RPMI8226 (cell line): ENCODE data around the gene TBXAS1.

Source experiments
- DNase-seq: peaks from one replicate; pipeline ENCODE4 v3.0.0-alpha.2; 2015

The TBXAS1 gene

GRCh38 chr7:139829025-139829774, at the start of gene TBXAS1:
TSS of gene TBXAS1 (plus strand) at chr7:139829264. CDS start at chr7:139829391, 127 bp downstream.
- DNase-seq = peak; percentile 20

- DNase-seq = no peak
Observed at GRCh38 chr7:139782932-139783331, 46.1 kb upstream of the TBXAS1 start.

GRCh38 chr7:139783647-139784385, 45.2 kb upstream of the TBXAS1 start:
- no peak for DNase-seq

- no peak for DNase-seq
Observed at GRCh38 chr7:139784648-139785047, 44.4 kb upstream of the TBXAS1 start.

GRCh38 chr7:139791316-139791715, 37.7 kb upstream of the TBXAS1 start:
- no peak for DNase-seq

- DNase-seq = no peak
Observed at GRCh38 chr7:139797607-139798006, 31.5 kb upstream of the TBXAS1 start.

- peak; percentile 66 for DNase-seq
Observed at GRCh38 chr7:139798221-139798620, 30.8 kb upstream of the TBXAS1 start.

GRCh38 chr7:139798892-139799291, 30.2 kb upstream of the TBXAS1 start:
- no peak for DNase-seq

GRCh38 chr7:139799586-139799985, 29.5 kb upstream of the TBXAS1 start:
- DNase-seq = no peak

GRCh38 chr7:139804571-139804970, 24.5 kb upstream of the TBXAS1 start:
- no peak for DNase-seq

- DNase-seq = no peak
Observed at GRCh38 chr7:139807009-139807408, 22.1 kb upstream of the TBXAS1 start.

GRCh38 chr7:139808427-139808826, 20.6 kb upstream of the TBXAS1 start:
- DNase-seq = no peak

GRCh38 chr7:139808846-139809442, 20.1 kb upstream of the TBXAS1 start:
- no peak for DNase-seq

GRCh38 chr7:139811066-139811465, 18.0 kb upstream of the TBXAS1 start:
- no peak for DNase-seq

- no peak for DNase-seq
Observed at GRCh38 chr7:139813151-139813550, 15.9 kb upstream of the TBXAS1 start.

GRCh38 chr7:139813689-139814088, 15.4 kb upstream of the TBXAS1 start:
- no peak for DNase-seq

- DNase-seq = no peak
Observed at GRCh38 chr7:139817249-139817648, 11.8 kb upstream of the TBXAS1 start.

GRCh38 chr7:139820089-139820488, 9.0 kb upstream of the TBXAS1 start:
- no peak for DNase-seq

- no peak for DNase-seq
Observed at GRCh38 chr7:139821349-139822105, 7.5 kb upstream of the TBXAS1 start.

- DNase-seq = no peak
Observed at GRCh38 chr7:139822855-139823254, 6.2 kb upstream of the TBXAS1 start.

- no peak for DNase-seq
Observed at GRCh38 chr7:139823959-139824521, 5.0 kb upstream of the TBXAS1 start.

- no peak for DNase-seq
Observed at GRCh38 chr7:139825666-139826290, 3.3 kb upstream of the TBXAS1 start.
